ENCODE data around the gene PLD5. TPM values are rescaled to one million over a fixed set of nuclear protein-coding genes. Genes with fewer than 3 reads are reported as not detected.

The PLD5 gene
- total and polyA plus RNA-seq, 2 of the 13 experiments (the other 11 are each of a cell fraction or from before 2014, with no cell fraction given) = not detected

DNA sequence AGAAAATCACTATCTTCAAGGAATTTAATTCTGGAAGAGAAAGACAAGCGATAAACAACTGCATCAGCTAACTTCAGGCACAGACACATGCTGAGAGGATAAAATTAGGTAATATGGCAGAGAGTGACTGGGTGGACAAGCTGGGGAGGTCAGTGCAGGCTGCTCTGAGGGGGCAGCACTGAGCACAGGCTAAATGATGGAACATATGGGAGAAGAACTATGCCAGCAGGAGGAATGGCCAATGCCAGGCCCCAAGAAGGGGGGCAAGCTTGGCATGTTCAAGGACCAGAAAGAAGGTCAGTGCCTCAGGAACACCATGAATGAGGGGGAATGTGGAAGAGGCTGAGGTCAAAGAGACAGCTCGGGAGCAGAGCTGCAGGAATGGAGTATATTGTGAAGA, 334.9 kb downstream of the PLD5 start:
- no TSS peak for BruUV-seq (replicated peaks)
- H3K4me1 ChIP-seq (ENCODE audit: insufficient read depth, low read length) = no peaks in the 10 kb centered on the region
- DNase-seq (ENCODE audit: low spot score) (no peak), FAIRE-seq (no peak), ATAC-seq (peak; percentile 73)
- no peak overlapping the region for H3K9ac ChIP-seq (ENCODE audit: insufficient read depth, low read depth, low read length)
- in situ Hi-C loops (cut with HindIII; ENCODE audit: extremely low pct_ligation_motif_present, low pct_unique_long_range_greater_than_20kb) = no loop called here
- H3K4me3 ChIP-seq (replicated peaks in 1 of 3; ENCODE audit: insufficient read depth in 1 of 3, low read depth in 2 of 3, low read length in 3 of 3) = no peak overlapping the region
- H3K27me3 ChIP-seq (ENCODE audit: control insufficient read depth in 1 of 2, insufficient read depth in 2 of 2, low read length in 2 of 2) = no peaks in the 10 kb centered on the region
- TF ChIP-seq CTCF (CRISPR knock-in tag; IDR thresholded peaks at IDR 0.05) (0 out of 2 replicates have a peak, but pooled peaks have one; percentile 17), ZFYVE20 (CRISPR knock-in tag; IDR thresholded peaks at IDR 0.05; ENCODE audit: borderline replicate concordance, low read depth) (no peak), ASH2L (IDR thresholded peaks at IDR 0.05; ENCODE audit: insufficient read length, low read depth, low read length) (no peak), POLR2G (IDR thresholded peaks at IDR 0.05; ENCODE audit: low read depth, low read length) (no peak), KAT8 (CRISPR knock-in tag; IDR thresholded peaks at IDR 0.05) (no peak), ZNF672 (CRISPR knock-in tag; IDR thresholded peaks at IDR 0.05) (no peak), ETV6 (CRISPR knock-in tag; conservative IDR thresholded peaks at IDR 0.05) (no peak), SMYD3 (CRISPR knock-in tag; IDR thresholded peaks at IDR 0.05) (no peak)
- H3K79me2 ChIP-seq (ENCODE audit: insufficient read depth, low read length) = no peaks in the 10 kb centered on the region
- H2AFZ ChIP-seq (ENCODE audit: low read length) = no peak overlapping the region
- H3K9me3 ChIP-seq (ENCODE audit: low read length) = no peaks in the 10 kb centered on the region
- no peaks in the 10 kb centered on the region for H3K36me3 ChIP-seq (replicated peaks in 1 of 2; ENCODE audit: control insufficient read depth in 1 of 2, insufficient read depth in 2 of 2, low read length in 2 of 2)
- 40% methylated on average over 2 of the region's 2 CpGs for WGBS (ENCODE audit: low lambda C conversion rate)
- CTCF ChIA-PET (ENCODE audit: low intra/inter-chr PET ratio, low total read pairs) = no interaction called here
- no peak overlapping the region for H3K27ac ChIP-seq (ENCODE audit: extremely low read length, insufficient read depth, low read length)
- intact Hi-C loops (cut with micrococcal nuclease; ENCODE audit: unreplicated experiment) = no loop called here
- no peak overlapping the region for H3K4me2 ChIP-seq (ENCODE audit: low read depth, low read length)
- no peaks in the 10 kb centered on the region for H4K20me1 ChIP-seq (ENCODE audit: insufficient read depth, low read length)
- POLR2A ChIA-PET = no interaction called here

- no peaks in the 10 kb centered on the region for H3K27me3 ChIP-seq (ENCODE audit: control insufficient read depth in 1 of 2, insufficient read depth in 2 of 2, low read length in 2 of 2)
- in situ Hi-C loops (cut with HindIII; ENCODE audit: extremely low pct_ligation_motif_present, low pct_unique_long_range_greater_than_20kb) = no loop called here
- H3K9me3 ChIP-seq (ENCODE audit: low read length) = no peaks in the 10 kb centered on the region
- POLR2A ChIA-PET = no interaction called here
- no TSS peak for BruUV-seq (replicated peaks)
- H2AFZ ChIP-seq (ENCODE audit: low read length) = no peak overlapping the region
- no peaks in the 10 kb centered on the region for H3K79me2 ChIP-seq (ENCODE audit: insufficient read depth, low read length)
- FAIRE-seq (no peak), ATAC-seq (no peak), DNase-seq (ENCODE audit: low spot score) (no peak)
- H4K20me1 ChIP-seq (ENCODE audit: insufficient read depth, low read length) = no peaks in the 10 kb centered on the region
- H3K27ac ChIP-seq (ENCODE audit: extremely low read length, insufficient read depth, low read length) = no peak overlapping the region
- no peaks in the 10 kb centered on the region for H3K4me1 ChIP-seq (ENCODE audit: insufficient read depth, low read length)
- H3K4me2 ChIP-seq (ENCODE audit: low read depth, low read length) = no peak overlapping the region
- CTCF ChIA-PET (ENCODE audit: low intra/inter-chr PET ratio, low total read pairs) = no interaction called here
- H3K9ac ChIP-seq (ENCODE audit: insufficient read depth, low read depth, low read length) = no peak overlapping the region
- WGBS (ENCODE audit: low lambda C conversion rate) = 15% methylated on average over 5 of the region's 5 CpGs
- H3K4me3 ChIP-seq (replicated peaks in 1 of 3; ENCODE audit: insufficient read depth in 1 of 3, low read depth in 2 of 3, low read length in 3 of 3) = no peak overlapping the region
- H3K36me3 ChIP-seq (replicated peaks in 1 of 2; ENCODE audit: control insufficient read depth in 1 of 2, insufficient read depth in 2 of 2, low read length in 2 of 2) = no peaks in the 10 kb centered on the region
- intact Hi-C loops (cut with micrococcal nuclease; ENCODE audit: unreplicated experiment) = no loop called here
- TF ChIP-seq ZNF260 (CRISPR knock-in tag; IDR thresholded peaks at IDR 0.05; ENCODE audit: borderline replicate concordance, low read depth) (no peak), HDAC1 (CRISPR knock-in tag; IDR thresholded peaks at IDR 0.05) (no peak), HOXA3 (CRISPR knock-in tag; IDR thresholded peaks at IDR 0.05) (no peak), TIGD3 (CRISPR knock-in tag; IDR thresholded peaks at IDR 0.05; ENCODE audit: borderline replicate concordance) (no peak), ZNF652 (CRISPR knock-in tag; IDR thresholded peaks at IDR 0.05; ENCODE audit: borderline replicate concordance, low read depth) (no peak), SMARCC2 (IDR thresholded peaks at IDR 0.05) (no peak), ZMYM2 (CRISPR knock-in tag; IDR thresholded peaks at IDR 0.05) (no peak), ZNF326 (CRISPR knock-in tag; IDR thresholded peaks at IDR 0.05; ENCODE audit: borderline replicate concordance) (no peak), ZNF766 (CRISPR knock-in tag; IDR thresholded peaks at IDR 0.05; ENCODE audit: borderline replicate concordance) (no peak)
Observed at GRCh38 chr1:242187816-242188215, 336.7 kb downstream of the PLD5 start.
